Osteocyte (in vitro differentiated cells): ENCODE results near the gene CNTN2. TPM values are rescaled to one million over a fixed set of nuclear protein-coding genes. Genes with fewer than 3 reads are reported as not detected.

Experiments used
- DNase-seq: peaks from one replicate; pipeline ENCODE4 v3.0.0; 2021; ENCODE audit warnings: mixed read lengths; ENCODE audit not compliant: unreplicated experiment; ENCODE audit errors: extremely low spot score
- H3K27ac Mint-ChIP-seq: one replicate; pipeline ENCODE4 v1.8.0; 2021; ENCODE audit warnings: mild to moderate bottlenecking, mixed read lengths; ENCODE audit not compliant: unreplicated experiment
- H3K27me3 Mint-ChIP-seq: one replicate; pipeline ENCODE4 v1.8.0; 2021; ENCODE audit warnings: mixed read lengths; ENCODE audit not compliant: unreplicated experiment
- H3K36me3 Mint-ChIP-seq: one replicate; pipeline ENCODE4 v1.8.0; 2021; ENCODE audit warnings: mixed read lengths; ENCODE audit not compliant: unreplicated experiment
- H3K4me1 Mint-ChIP-seq: one replicate; pipeline ENCODE4 v1.8.0; 2021; ENCODE audit warnings: mixed read lengths; ENCODE audit not compliant: unreplicated experiment
- H3K4me3 Mint-ChIP-seq: one replicate; pipeline ENCODE4 v1.8.0; 2021; ENCODE audit warnings: mild to moderate bottlenecking, moderate library complexity, mixed read lengths; ENCODE audit not compliant: unreplicated experiment
- H3K9me3 Mint-ChIP-seq: one replicate; pipeline ENCODE4 v1.8.0; 2021; ENCODE audit warnings: mixed read lengths; ENCODE audit not compliant: unreplicated experiment
- total RNA-seq: library from RNA; stranded (reverse); gene quantifications from 2 replicates; pipeline ENCODE4 v1.2.1, GENCODE V29; 2021
- TF ChIP-seq, protein P1 (sequence below): fragments of 200-600 bp; sonication (generic); IDR thresholded peaks from 2 replicates; pipeline ENCODE4 v1.5.0; 2021; ENCODE audit warnings: antibody characterized with exemption, mild to moderate bottlenecking, moderate library complexity

CNTN2 gene
- total RNA-seq, 1 donor from 2014 or later = not detected

DNA sequence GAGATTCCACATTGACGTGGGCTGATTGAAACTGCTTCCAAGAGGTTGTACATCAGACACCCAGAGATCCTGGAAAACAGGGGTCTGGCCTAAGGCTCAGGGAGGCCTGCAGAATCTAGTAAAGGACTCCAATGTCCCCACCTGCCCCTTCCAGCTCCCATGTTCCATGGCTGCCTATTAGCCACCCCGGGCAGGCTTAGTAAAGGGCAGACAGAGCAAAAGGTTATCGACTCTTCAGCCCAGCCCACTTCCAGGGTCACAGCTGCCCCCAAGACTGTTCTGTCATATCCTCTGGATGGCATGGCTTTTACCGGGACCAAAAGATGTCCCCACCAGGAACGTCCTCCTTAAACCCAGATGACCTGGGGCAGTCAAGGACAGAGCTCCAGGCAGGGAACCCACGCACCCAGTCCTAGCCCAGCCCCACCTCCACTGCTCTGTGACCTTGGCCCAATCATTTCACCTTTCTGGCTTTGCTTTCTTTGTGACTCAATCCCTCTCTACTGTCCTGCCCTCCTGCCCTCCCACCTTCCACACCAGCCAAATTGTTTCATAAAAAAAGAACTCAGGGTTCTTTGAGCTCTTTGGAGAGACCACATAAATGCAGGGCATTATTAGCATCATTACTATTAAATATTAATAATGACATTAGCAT is 4.8 kb upstream of the CNTN2 start:
- no peak overlapping the region for H3K27ac Mint-ChIP-seq
- DNase-seq = no peak
- H3K9me3 Mint-ChIP-seq = no peaks in the 10 kb centered on the region
- no peaks in the 10 kb centered on the region for H3K4me1 Mint-ChIP-seq
- H3K27me3 Mint-ChIP-seq = peaks cover 51% of the 10 kb centered on the region
- H3K4me3 Mint-ChIP-seq = no peak overlapping the region
- no peaks in the 10 kb centered on the region for H3K36me3 Mint-ChIP-seq
- TF ChIP-seq, protein P1, sequence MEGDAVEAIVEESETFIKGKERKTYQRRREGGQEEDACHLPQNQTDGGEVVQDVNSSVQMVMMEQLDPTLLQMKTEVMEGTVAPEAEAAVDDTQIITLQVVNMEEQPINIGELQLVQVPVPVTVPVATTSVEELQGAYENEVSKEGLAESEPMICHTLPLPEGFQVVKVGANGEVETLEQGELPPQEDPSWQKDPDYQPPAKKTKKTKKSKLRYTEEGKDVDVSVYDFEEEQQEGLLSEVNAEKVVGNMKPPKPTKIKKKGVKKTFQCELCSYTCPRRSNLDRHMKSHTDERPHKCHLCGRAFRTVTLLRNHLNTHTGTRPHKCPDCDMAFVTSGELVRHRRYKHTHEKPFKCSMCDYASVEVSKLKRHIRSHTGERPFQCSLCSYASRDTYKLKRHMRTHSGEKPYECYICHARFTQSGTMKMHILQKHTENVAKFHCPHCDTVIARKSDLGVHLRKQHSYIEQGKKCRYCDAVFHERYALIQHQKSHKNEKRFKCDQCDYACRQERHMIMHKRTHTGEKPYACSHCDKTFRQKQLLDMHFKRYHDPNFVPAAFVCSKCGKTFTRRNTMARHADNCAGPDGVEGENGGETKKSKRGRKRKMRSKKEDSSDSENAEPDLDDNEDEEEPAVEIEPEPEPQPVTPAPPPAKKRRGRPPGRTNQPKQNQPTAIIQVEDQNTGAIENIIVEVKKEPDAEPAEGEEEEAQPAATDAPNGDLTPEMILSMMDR = no peak

DNA sequence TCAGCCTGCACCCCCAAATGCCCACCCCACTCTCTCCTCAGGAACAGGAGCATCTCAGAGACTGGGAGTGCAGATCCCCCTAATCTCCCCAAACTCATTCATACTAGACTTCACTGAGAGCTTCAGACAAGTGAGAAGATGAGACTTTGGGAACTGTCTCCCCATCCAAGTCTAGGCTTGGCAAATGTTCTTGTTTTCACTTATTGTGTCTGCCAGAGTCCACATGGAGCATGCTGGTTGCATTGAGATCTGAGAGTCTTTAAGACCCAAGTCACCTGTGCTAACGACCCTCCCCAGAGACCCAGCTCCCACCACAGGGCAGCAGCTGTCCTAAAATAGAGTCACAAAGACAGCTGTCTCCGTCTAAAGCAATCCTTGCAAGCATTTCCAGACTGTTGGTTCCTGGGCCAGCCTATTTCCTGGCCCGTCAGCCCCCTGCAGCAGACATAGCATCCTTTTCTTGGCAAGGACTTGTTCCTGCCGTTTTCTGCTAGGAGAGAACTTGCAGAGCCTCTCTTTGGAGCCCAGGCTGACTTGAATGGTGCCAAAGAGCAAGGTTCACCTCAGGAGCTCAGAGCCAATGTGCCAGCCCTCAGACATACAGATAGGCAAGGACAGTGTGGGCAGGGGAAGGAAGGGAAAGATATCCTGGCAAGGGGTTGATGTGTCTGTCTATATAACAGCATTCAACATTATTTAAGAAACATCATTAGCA is 1.9 kb upstream of the CNTN2 start:
- Mint-ChIP-seq H3K27me3 (peaks cover 56% of the 10 kb centered on the region), H3K4me3 (no peak overlapping the region), H3K4me1 (no peaks in the 10 kb centered on the region), H3K36me3 (no peaks in the 10 kb centered on the region), H3K27ac (no peak overlapping the region), H3K9me3 (no peaks in the 10 kb centered on the region)
- TF ChIP-seq, protein P1 = no peak
- no peak for DNase-seq

DNA sequence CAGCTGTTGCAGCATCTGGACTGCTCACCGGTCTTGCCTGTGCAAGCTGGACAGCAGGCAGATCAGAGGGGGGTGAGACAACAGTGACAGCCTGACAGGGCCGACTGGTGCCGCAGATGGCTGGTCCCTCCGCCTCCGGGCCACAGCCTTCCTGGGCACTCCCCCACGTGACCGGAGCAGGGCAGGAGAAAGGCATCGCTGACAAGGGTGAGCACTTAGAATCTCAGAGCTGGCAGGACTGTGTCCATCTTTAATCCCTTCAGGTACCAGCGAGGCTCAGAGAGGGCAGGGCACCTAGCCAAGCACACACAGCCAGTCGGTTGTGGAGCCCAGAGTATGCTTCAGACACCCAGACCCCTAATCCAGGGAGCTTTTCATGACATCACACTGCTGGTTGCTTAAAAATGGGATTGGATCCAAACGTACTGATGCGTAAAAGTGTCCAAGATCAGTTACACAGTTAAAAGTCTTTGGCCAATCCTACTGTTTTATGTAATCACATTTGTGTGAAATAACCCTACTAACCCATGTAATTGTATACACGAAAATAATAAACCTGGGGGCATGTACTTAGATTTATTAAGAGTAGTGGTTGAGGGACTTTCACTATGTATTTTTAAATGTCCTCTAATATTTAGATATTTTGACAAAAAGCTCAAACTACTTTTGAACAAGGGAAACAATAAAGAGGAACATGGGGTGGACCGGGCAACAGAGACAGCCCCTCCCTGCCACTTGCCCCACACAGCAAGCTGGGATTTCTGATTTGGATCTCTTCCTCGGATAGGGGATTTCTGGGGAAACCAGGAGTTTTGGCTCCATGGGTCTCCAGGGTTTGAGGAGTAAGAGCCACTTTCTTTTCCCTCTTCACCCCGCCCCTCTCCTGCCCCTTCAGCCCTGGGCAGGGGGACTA is 758 bp upstream of the CNTN2 start:
- Mint-ChIP-seq H3K4me3 (no peak overlapping the region), H3K4me1 (no peaks in the 10 kb centered on the region), H3K27me3 (peaks cover 52% of the 10 kb centered on the region), H3K9me3 (no peaks in the 10 kb centered on the region), H3K36me3 (no peaks in the 10 kb centered on the region), H3K27ac (no peak overlapping the region)
- TF ChIP-seq, protein P1 = no peak
- no peak for DNase-seq

DNA sequence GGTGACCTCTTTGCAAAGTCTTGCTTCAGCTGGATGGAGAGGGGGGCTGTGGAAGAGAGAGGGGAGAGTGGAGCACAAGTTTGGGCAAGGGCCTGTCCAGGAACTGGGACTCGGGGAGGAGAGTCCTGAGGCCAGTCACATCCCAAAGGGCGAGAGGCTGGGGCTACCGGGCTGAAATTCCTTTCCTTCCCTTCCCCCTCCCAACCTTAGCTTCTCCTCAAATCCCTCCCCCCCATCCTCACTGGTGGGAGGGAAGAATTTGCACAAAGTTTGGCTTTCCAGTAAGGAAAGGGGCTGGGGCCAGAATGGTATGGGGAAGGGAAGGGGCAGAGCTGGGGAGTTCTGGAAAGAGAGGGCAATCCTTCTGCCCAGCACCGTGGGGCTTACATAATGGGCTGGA is 854 bp downstream of the CNTN2 start:
- TF ChIP-seq, protein P1 = no peak
- Mint-ChIP-seq H3K4me3 (no peak overlapping the region), H3K27ac (no peak overlapping the region), H3K9me3 (no peaks in the 10 kb centered on the region), H3K27me3 (peaks cover 49% of the 10 kb centered on the region), H3K4me1 (no peaks in the 10 kb centered on the region), H3K36me3 (no peaks in the 10 kb centered on the region)
- no peak for DNase-seq
